GM21825 (cell line): Measurements from ENCODE around the gene MPG.
"Not testable (repeated sequence)": the region's sequence is repeated elsewhere in the genome, so short reads cannot be mapped to it uniquely, and the experiment has no call there.

Experiments
- ATAC-seq: cut with Tn5 transposase; IDR thresholded peaks from one replicate; pipeline ENCODE4 v1.9.1; 2021; ENCODE audit warnings: mild to moderate bottlenecking, moderate library complexity; ENCODE audit not compliant: unreplicated experiment

Gene MPG

DNA sequence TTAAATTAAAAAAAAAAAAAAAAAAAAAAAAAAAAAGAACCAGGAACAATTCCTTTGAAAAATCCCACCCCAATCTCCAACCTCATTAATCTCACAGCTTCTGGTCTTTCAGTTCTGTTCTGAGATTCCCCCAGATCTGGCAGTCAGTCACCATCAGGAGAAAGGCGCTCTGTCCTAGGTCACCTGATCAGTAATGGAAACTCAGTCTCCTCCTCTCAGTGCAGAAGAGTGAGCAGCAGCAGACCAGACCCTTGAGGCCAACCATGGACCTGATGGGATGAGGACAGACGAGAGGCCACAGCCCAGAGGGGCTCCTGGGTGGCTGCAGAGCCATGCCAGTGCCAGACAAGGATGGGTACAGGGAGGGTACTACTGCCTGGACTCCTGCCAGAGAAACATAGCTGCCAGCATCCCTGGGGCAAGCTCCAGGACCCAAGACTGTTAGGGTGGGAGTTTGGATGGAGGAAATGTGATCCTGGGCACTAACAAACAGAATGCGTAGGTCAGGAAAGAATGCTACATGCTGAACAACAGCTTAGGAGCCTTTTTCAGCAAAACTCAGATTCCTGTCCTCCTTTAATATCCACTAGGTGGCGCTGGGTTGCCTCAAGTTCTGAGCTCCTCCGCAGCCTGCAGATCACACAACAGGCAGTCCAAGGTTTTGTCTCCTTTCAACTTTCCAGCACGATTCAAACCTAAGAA lies 28.7 kb downstream of the MPG start:
- ATAC-seq: no peak

- ATAC-seq: no peak
Observed at GRCh38 chr16:112153-112840, 34.3 kb downstream of the MPG start.

DNA sequence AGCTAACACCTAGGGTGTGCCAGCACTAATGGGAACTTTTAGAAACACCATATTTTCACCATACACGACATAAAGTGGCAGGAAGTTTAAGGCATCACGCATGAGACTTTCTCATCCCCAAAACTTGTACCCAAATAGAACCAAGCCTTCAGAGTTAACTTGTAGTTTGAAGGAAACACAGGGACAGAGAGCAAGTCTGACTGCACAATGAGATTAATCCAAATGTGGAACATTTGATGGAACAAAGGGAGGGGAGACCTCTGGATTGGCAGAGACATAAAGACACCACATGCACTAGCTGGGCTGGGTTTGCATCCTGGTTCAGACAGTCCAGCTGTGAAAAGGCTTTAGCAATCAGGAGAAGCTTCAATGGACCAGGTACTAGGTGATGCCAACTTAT lies 36.3 kb downstream of the MPG start:
- no peak for ATAC-seq

DNA sequence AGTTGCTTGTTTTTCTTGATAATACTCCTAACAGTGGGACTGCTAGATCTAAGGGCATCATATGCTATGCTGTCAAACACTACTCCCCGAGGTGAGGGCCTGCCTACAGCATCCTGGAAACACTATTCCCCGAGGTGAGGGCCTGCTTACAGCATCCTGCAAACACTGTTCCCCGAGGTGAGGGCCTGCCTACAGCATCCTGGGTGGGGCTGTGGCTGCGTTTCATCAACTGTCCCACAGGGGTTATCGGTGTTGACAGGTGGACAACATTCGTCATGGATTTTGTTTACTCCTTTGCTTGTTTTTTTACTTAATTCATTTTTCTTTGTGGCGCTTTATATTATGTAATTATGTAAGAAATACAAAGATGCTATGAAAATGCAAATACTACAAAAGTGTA lies 38.0 kb downstream of the MPG start:
- no peak for ATAC-seq

- no peak for ATAC-seq
Observed at GRCh38 chr16:117379-118365, 39.6 kb downstream of the MPG start.

- ATAC-seq: no peak
Observed at GRCh38 chr16:118857-119256, 40.8 kb downstream of the MPG start.

- no peak for ATAC-seq
Observed at GRCh38 chr16:119295-119694, 41.3 kb downstream of the MPG start.

DNA sequence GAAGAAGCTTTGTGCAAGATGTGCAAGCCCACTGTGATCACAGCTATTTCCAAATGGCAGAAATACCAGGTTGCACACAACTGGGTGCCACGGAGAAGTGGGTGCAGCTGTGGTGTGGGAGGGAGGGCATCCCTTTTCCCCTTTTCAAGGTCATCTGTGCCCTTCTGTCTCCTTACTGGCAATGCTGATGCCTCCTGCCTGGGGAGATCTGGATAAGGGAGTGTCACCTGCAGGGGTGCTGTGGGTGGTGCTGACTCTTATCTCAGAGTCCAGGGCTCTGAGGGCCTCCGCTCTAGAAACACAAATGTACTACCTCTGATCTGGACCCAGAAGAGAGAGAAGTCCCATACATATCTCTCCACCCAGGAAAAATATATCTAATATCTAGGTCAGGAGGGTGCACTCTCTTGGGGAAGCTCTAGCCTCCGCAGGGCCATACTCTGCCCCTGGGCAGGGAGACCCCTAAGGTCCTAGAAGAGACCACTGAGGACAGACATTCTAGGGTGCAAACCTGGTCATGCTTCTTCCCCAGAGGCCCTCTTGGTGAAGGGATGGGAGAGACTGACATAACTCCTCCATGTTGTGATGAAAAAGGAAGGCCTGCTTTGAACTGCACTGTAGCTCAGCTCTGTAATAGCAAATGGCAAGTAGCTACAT lies 41.9 kb downstream of the MPG start:
- ATAC-seq: no peak

DNA sequence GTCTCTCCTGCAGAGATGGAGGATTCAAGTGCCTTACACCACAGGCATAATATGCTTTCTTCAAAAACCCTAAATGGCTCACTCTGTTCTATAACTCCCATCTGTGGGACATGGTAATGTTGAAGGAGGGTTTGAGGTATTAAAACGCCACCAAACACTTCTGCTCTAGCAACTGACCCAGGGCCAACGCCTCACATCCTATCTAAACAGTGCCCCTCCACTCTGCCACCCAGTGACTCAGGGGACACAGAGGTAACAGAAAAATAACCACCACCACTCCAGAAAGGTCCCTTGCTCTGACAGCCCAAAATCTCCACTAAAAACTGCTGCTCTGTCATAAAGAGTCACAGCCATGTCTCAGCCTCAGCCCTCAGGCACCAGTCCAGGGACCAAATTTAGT lies 42.7 kb downstream of the MPG start:
- no peak for ATAC-seq

- no peak for ATAC-seq
Observed at GRCh38 chr16:122361-122760, 44.3 kb downstream of the MPG start.

DNA sequence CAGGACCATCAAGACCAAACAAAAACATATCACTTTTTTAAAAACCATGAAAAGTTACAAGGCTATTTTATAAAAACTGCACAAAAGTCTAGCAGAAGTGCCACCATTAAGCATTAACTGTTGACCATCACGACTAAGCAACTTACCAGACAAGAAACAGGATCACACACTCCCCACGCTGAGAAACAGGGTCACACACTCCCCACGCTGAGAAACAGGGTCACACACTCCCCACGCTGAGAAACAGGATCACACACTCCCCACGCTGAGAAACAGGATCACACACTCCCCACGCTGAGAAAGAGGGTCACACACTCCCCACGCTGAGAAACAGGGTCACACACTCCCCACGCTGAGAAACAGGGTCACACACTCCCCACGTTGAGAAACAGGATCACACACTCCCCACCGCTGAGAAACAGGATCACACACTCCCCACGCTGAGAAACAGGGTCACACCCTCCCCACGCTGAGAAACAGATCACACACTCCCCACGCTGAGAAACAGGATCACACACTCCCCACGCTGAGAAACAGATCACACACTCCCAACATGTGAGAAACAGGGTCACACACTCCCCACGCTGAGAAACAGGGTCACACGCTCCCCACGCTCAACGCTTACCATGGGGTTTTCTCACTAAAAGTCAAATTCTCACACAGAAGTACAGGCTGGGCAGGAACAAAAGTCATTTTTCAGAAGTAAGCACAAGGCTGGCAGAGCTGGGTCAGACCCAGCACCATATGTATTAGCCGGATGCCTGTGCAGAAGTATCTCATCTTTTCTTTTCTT lies 45.7 kb downstream of the MPG start:
- not testable (repeated sequence) for ATAC-seq

DNA sequence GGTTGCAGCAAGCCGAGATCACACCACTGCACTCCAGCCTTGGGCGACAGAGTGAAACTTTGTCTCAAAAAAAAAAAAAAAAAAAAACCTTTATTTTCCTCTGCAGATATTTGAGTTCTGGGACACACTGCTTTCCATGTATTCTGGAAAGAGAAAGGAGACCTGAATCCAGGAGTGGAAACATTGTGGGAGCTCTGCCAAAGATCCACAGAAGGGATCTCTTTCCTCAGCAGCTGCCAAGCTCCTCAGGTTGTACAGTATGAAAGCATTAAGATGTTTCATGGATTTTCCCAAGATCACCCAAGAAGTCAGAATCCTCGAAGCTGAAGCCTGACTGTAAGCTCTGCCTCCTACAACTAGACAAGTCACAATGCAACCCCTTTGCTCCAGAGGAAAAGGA lies 47.0 kb downstream of the MPG start:
- ATAC-seq: no peak

DNA sequence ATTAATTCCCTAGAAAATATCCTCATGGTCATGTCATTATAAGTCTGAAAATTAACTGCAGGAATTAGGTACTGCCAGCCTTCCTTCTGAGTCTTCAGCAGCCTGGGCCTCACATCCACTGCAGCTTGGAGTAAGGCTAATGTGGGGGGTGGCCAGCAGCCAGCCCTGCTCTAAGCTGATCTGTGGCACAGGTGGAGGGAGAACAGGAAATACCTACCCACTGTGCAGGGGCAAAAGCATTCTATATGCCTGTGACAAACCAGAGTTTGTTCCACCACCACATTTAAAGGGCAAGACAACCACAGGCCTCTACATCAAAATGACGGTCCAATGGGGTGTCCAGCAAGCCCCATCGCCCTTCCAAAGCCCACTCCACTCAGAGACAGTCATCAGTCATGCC lies 51.0 kb downstream of the MPG start:
- no peak for ATAC-seq

- no peak for ATAC-seq
Observed at GRCh38 chr16:130533-131173, 52.6 kb downstream of the MPG start.

DNA sequence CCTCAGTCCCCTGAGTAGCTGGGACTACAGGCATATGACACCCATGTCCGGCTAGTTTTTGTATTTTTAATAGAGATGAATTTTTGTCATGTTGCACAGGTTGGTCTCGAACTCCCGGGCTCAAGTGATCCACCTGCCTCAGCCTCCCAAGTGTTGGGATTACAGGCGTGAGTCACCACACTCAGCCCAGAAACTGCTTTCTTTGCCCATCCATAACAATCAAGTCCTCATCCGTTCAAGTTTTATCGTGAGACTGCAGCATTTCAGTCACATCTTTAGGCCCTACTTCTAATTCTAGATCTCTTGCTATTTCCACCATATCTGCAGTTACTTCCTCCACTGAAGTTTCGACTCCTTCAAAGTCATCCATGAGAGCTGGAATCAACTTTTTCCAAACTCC lies 54.1 kb downstream of the MPG start:
- no peak for ATAC-seq

DNA sequence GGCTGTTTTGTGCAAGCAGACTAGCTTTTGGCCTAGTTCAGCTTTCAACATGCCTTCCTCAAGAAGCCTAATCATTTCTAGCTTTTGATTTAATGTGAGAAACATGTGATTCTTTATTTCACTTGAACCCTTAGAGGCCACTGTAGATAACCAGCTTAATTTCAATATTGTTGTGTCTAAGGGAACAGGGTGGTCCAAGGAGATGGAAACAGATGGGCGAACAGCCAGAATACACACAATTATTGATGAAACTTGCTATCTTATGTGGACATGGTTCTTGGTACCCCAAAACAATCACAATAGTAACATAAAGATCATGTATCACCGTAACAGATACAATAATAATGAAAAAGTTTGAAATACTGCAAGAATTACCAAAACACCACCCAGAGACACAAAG lies 55.7 kb downstream of the MPG start:
- ATAC-seq: no peak
